Pancreas (tissue), 10 donors: ENCODE measurements around the gene NECAB2. TPM values are rescaled to one million over a fixed set of nuclear protein-coding genes. Genes with fewer than 3 reads are reported as not detected.

ENCODE experiments used
- ATAC-seq, 4 donors: fragments of 200-7000 bp; cut with Tn5 transposase; one replicate each; pipeline versions ENCODE4 v1.8.0 to v1.9.1; 2020; ENCODE audit warnings: mild to moderate bottlenecking in 4 of 4, moderate library complexity in 4 of 4
- DNase-seq, 6 donors: peaks; one replicate each; pipeline ENCODE4 v3.0.0-alpha.2; 2020
- FAIRE-seq: peaks from 2 replicates; lab custom pipeline; 2012; peaks lifted over from hg19 to GRCh38; lab: Jason Lieb, UNC
- H3K27ac ChIP-seq, 4 donors: fragments of 200-600 bp; sonication (generic); 1 replicate in 3 of 4; 2 replicates in 1 of 4; pipeline versions ENCODE4 v1.5.0 to v1.8.0; 2020
- H3K27me3 ChIP-seq, 4 donors: fragments of 200-600 bp; one replicate each; pipeline ENCODE4 v1.8.0; 2021
- H3K36me3 ChIP-seq, 3 donors: fragments of 200-600 bp; sonication (generic) in 1 of 3; one replicate each; pipeline versions ENCODE4 v1.5.0 to v1.8.0; 2020 to 2021
- H3K4me1 ChIP-seq, 3 donors: fragments of 200-600 bp; one replicate each; pipeline ENCODE4 v1.8.0; 2021
- H3K4me3 ChIP-seq, 4 donors: fragments of 200-600 bp; sonication (generic) in 2 of 4; one replicate each; pipeline versions ENCODE4 v1.5.0 to v1.8.0; 2020 to 2021
- H3K9me3 ChIP-seq, 4 donors: fragments of 200-600 bp; one replicate each; pipeline ENCODE4 v1.8.0; 2021
- CTCF ChIP-seq, 4 donors: fragments of 200-600 bp; sonication (generic) in 3 of 4; IDR thresholded peaks; one replicate each; pipeline versions ENCODE4 v1.5.0 to v1.8.0; 2021; ENCODE audit warnings: antibody characterized with exemption in 4 of 4
- WGBS, 2 donors: extraction: QIAGEN DNeasy Blood & Tissue Kit; methylation state at CpG; one replicate each; pipeline ENCODE4 v1.1.7; 2013; 5-methylcytosine and 5-hydroxymethylcytosine counted together
- intact Hi-C, 3 donors: fragments of 100-400 bp; cut with DNase I; formaldehyde crosslinking; loops; one replicate each; pipeline versions ENCODE4 v1.11.1 to v1.14.2; 2022
- polyA plus RNA-seq, 2 donors: library from polyadenylated mRNA; stranded (reverse); fragments of 200-250 nt; gene quantifications; one replicate each; pipeline ENCODE4 v1.2.3, GENCODE V29; 2013
- total RNA-seq, 6 donors: library from RNA; stranded (reverse); fragmentation: NEBNext Ultra II Directional in 4 of 6; extraction: Animal tissue kit (Norgen Biotek cat#: 25700) in 4 of 6; gene quantifications; one replicate each; pipeline versions ENCODE4 v1.2.1 to v1.2.4, GENCODE V29; 2021 to 2023
- donor health status: healthy with polysubstance abuse.
- donor health status: DM: no; HTN: no; CAD: no; lungs with moderate emphysema.
- donor health status: DM: no; HTN: no; CAD: no.
- donor health status: control.
- donor health status: control.
- donor health status: Bipolar disorder and iron deficiency.
- donor health status: DM: yes; HTN: yes; CAD: no.
- donor health status: DM: no; HTN: no; CAD: no.
- donor health status: DM: no; HTN: no; CAD: no.
- donor health status: DM: yes; HTN: yes; CAD: no.

NECAB2 gene
- total and polyA plus RNA-seq, 8 donors: 0.37 to 23.8 (median 1.2) TPM

GRCh38 chr16:83942815-83943515, 25.1 kb upstream of the NECAB2 start:
- H3K27ac ChIP-seq: no peak overlapping the region
- H3K9me3 ChIP-seq: no peaks in the 10 kb centered on the region
- peak in 3 of 4 donors; percentile 55 to 87 (median 56) for ATAC-seq

GRCh38 chr16:83943516-83944050, 24.5 kb upstream of the NECAB2 start:
- H3K36me3 ChIP-seq: no peaks in the 10 kb centered on the region
- 84 to 88% methylated on average over 10 of the region's 10 CpGs for WGBS, 2 donors
- no peak for ATAC-seq

More at GRCh38 chr16:83942815-83943515, 25.1 kb upstream of the NECAB2 start:
- intact Hi-C loops: no loop called here
- Histone ChIP-seq H3K27me3 (no peaks in the 10 kb centered on the region), H3K4me1 (peaks cover 0 to 8% (median 0%) of the 10 kb centered on the region in 3 donors), H3K36me3 (no peaks in the 10 kb centered on the region), H3K4me3 (no peak overlapping the region)
- 25 to 35% methylated on average over 11 of the region's 11 CpGs for WGBS, 2 donors
- no peak for TF ChIP-seq CTCF (IDR thresholded peaks at IDR 0.05)
- FAIRE-seq (no peak), DNase-seq (peak in 1 of 6 donors; percentile 40)

DNA sequence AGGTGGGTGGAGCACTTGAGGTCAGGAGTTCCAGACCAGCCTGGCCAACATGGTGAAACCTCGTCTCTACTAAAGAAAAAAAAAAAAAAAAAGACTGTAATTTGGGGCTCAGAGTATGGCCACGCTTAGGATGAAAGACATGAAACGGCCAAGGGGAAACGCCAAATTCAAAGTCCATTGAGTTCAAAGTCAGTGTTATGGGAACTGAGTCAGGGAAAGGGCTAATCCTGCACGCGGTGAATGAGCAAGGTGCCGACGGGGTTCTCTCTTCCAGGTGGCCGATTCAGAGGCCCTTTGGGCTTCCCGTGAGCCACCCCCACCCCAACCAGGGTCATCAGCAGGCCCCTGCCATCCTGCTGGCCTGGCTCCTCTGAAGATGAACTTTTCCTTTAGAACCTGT, 22.5 kb upstream of the NECAB2 start:
- intact Hi-C loops: no loop called here
- DNase-seq: peak in 1 of 6 donors; percentile 20
- H3K4me1 ChIP-seq: peaks cover 0 to 8% (median 0%) of the 10 kb centered on the region in 3 donors
- H3K36me3 ChIP-seq: no peaks in the 10 kb centered on the region
- ATAC-seq: no peak
- WGBS, 2 donors: 89 to 90% methylated on average over 10 of the region's 10 CpGs
- H3K27me3 ChIP-seq: no peaks in the 10 kb centered on the region
- FAIRE-seq: no peak
- no peak overlapping the region for H3K27ac ChIP-seq
- TF ChIP-seq CTCF (IDR thresholded peaks at IDR 0.05): no peak
- no peak overlapping the region for H3K4me3 ChIP-seq
- no peaks in the 10 kb centered on the region for H3K9me3 ChIP-seq

More at GRCh38 chr16:83943516-83944050, 24.5 kb upstream of the NECAB2 start:
- Histone ChIP-seq H3K9me3 (no peaks in the 10 kb centered on the region), H3K27me3 (no peaks in the 10 kb centered on the region), H3K4me3 (no peak overlapping the region), H3K4me1 (peaks cover 0 to 8% (median 0%) of the 10 kb centered on the region in 3 donors), H3K27ac (no peak overlapping the region)
- TF ChIP-seq CTCF (IDR thresholded peaks at IDR 0.05): no peak
- intact Hi-C loops: no loop called here
- no peak for FAIRE-seq
- no peak for DNase-seq

- H3K27ac ChIP-seq: no peak overlapping the region
- ATAC-seq (no peak), DNase-seq (peak in 1 of 6 donors; percentile 36), FAIRE-seq (no peak)
- no peak overlapping the region for H3K4me3 ChIP-seq
- TF ChIP-seq CTCF (IDR thresholded peaks at IDR 0.05): no peak
- intact Hi-C loops: no loop called here
- H3K36me3 ChIP-seq: no peaks in the 10 kb centered on the region
- H3K27me3 ChIP-seq: no peaks in the 10 kb centered on the region
- WGBS, 2 donors: 86 to 87% methylated on average over 24 of the region's 24 CpGs
- no peaks in the 10 kb centered on the region for H3K9me3 ChIP-seq
- H3K4me1 ChIP-seq: peaks cover 0 to 8% (median 0%) of the 10 kb centered on the region in 3 donors
These were observed 21.8 kb upstream of the NECAB2 start for GRCh38 chr16:83946154-83946780.
